Skeletal muscle satellite cell (primary cell): ENCODE results near the gene PGP. TPM values are rescaled to one million over a fixed set of nuclear protein-coding genes. Genes with fewer than 3 reads are reported as not detected.
"Not testable (repeated sequence)": the region's sequence is repeated elsewhere in the genome, so short reads cannot be mapped to it uniquely, and the experiment has no call there.

Source experiments
- H3K27me3 ChIP-seq: 2 replicates; pipeline ENCODE4 v1.7.0; 2013; ENCODE audit warnings: low read length; ENCODE audit not compliant: control insufficient read depth, insufficient read depth
- H3K36me3 ChIP-seq: 2 replicates; pipeline ENCODE4 v1.7.0; 2013; ENCODE audit warnings: mild to moderate bottlenecking, control low read depth, low read length; ENCODE audit not compliant: insufficient read depth
- H3K4me1 ChIP-seq: 2 replicates; pipeline ENCODE4 v1.7.0; 2013; ENCODE audit warnings: low read length; ENCODE audit not compliant: control insufficient read depth, insufficient read depth
- H3K4me2 ChIP-seq: 2 replicates; pipeline ENCODE4 v1.7.0; 2013; ENCODE audit warnings: mild to moderate bottlenecking, low read length
- H3K4me3 ChIP-seq: 2 replicates; pipeline ENCODE4 v1.7.0; 2013; ENCODE audit warnings: low read length
- H3K9ac ChIP-seq: 2 replicates; pipeline ENCODE4 v1.7.0; 2013; ENCODE audit warnings: mild to moderate bottlenecking, low read depth, low read length, moderate library complexity
- H3K9me3 ChIP-seq: replicated peaks from 2 replicates; pipeline ENCODE4 v1.7.0; 2013; ENCODE audit warnings: mild to moderate bottlenecking, control low read depth, low read length
- total RNA-seq: library from RNA; depleted of rRNA; stranded (reverse); fragments of >200 nt; gene quantifications from 2 replicates; pipeline ENCODE4 v1.2.3, GENCODE V29; 2012; rRNA removed

The PGP gene, protein sequence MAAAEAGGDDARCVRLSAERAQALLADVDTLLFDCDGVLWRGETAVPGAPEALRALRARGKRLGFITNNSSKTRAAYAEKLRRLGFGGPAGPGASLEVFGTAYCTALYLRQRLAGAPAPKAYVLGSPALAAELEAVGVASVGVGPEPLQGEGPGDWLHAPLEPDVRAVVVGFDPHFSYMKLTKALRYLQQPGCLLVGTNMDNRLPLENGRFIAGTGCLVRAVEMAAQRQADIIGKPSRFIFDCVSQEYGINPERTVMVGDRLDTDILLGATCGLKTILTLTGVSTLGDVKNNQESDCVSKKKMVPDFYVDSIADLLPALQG
- total RNA-seq = 9.4 and 23.2 TPM in 2 replicates

DNA sequence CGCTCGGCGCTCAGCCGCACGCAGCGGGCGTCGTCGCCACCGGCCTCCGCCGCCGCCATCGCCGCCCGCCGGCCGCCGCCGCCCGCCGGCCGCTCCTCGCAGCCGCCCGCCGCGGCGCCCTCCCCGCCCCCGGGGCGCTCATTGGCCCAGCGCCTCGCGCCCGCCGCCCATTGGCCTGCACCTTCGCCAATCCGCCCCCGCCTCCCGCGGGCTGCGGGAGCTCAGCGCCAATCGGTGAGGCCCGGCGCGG lies at the start of gene PGP:
Gene PGP (minus strand): TSS at position 122 of the 250 bp plus-strand sequence. CDS start 63 bp downstream, at position 59.
- Histone ChIP-seq H3K4me1 (peaks cover 19% of the 10 kb centered on the region), H3K4me3 (peak within 1 kb of the TSS; percentile 97), H3K27me3 (no peaks in the 10 kb centered on the region), H3K9ac (peak within 1 kb of the TSS; percentile 92), H3K36me3 (peaks cover 3% of the 10 kb centered on the region), H3K9me3 (no peaks in the 10 kb centered on the region), H3K4me2 (peak within 1 kb of the TSS; percentile 98)

- H3K4me3 ChIP-seq, H3K9me3 ChIP-seq, H3K27me3 ChIP-seq, H3K4me2 ChIP-seq, H3K9ac ChIP-seq: not testable (repeated sequence)
- Histone ChIP-seq H3K4me1 (peaks cover 24% of the 10 kb centered on the region), H3K36me3 (peaks cover 63% of the 10 kb centered on the region)
Measured at GRCh38 chr16:2263026-2263425, 48.4 kb upstream of the PGP start.

DNA sequence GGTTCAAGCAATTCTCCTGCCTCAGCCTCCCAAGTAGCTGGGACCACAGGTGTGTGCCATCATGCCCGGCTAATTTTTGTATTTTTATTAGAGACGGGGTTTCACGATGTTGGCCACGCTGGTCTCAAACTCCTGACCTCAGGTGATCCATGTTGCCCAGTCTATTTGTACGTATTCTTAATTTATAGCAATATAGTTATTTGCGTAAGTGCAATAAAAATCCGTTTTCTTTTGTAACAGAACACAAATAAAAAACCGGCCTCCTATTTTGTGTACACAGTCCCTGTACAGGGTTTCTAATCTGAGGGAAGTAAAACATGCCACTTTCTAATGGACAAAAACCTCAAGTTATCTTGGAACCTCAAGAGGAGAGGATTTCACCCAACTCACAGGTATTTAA lies 45.6 kb upstream of the PGP start:
- Histone ChIP-seq H3K4me3 (no peak overlapping the region), H3K36me3 (peaks cover 87% of the 10 kb centered on the region)

GRCh38 chr16:2258530-2258929 lies 43.9 kb upstream of the PGP start:
- H3K4me1 ChIP-seq = peaks cover 11% of the 10 kb centered on the region
- not testable (repeated sequence) for H3K4me3 ChIP-seq, H3K9me3 ChIP-seq, H3K9ac ChIP-seq, H3K4me2 ChIP-seq, H3K27me3 ChIP-seq
- peaks cover 81% of the 10 kb centered on the region for H3K36me3 ChIP-seq

More for the DNA sequence above, 45.6 kb upstream of the PGP start:
- no peaks in the 10 kb centered on the region for H3K9me3 ChIP-seq
- H3K9ac ChIP-seq = no peak overlapping the region
- H3K27me3 ChIP-seq = no peaks in the 10 kb centered on the region
- peaks cover 25% of the 10 kb centered on the region for H3K4me1 ChIP-seq
- H3K4me2 ChIP-seq = no peak overlapping the region

- no peaks in the 10 kb centered on the region for H3K27me3 ChIP-seq
- no peak overlapping the region for H3K4me2 ChIP-seq
- no peaks in the 10 kb centered on the region for H3K9me3 ChIP-seq
- H3K4me1 ChIP-seq = peaks cover 8% of the 10 kb centered on the region
- peaks cover 77% of the 10 kb centered on the region for H3K36me3 ChIP-seq
- H3K4me3 ChIP-seq = no peak overlapping the region
- H3K9ac ChIP-seq = no peak overlapping the region
Measured at GRCh38 chr16:2257726-2258125, 43.1 kb upstream of the PGP start.

DNA sequence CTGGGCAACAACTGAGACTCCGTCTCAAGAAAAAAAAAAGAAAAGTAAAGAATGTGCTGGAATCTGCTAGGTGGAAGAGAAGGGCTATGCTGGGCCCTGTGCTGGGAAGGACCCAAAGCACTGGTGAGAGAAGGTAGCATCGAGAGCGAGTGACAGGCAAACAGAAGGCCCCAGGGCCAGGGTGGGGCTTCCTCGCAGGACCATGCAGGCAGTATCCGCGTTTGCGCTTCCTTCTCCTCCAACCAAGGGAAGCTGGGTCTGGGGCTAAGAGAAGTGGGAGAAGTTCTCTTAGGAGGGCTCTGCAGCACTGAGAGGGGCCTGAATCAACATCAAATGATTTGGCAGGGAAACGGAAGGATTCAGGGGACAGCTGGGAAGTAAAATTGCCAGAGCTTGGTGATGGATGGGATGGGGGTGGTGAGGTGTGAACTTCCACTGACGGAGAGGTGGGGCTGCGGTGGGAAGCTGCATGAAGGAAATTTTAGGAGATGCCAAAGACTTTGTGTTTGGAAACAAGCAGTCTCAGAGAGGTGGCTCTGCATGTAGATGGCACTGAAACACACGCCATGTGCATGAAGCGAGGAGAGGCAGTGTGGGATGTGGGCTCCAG lies 42.0 kb upstream of the PGP start:
- Histone ChIP-seq H3K4me2 (no peak overlapping the region), H3K9ac (no peak overlapping the region), H3K36me3 (peaks cover 72% of the 10 kb centered on the region), H3K9me3 (no peaks in the 10 kb centered on the region), H3K4me3 (no peak overlapping the region), H3K27me3 (no peaks in the 10 kb centered on the region), H3K4me1 (peaks cover 14% of the 10 kb centered on the region)

DNA sequence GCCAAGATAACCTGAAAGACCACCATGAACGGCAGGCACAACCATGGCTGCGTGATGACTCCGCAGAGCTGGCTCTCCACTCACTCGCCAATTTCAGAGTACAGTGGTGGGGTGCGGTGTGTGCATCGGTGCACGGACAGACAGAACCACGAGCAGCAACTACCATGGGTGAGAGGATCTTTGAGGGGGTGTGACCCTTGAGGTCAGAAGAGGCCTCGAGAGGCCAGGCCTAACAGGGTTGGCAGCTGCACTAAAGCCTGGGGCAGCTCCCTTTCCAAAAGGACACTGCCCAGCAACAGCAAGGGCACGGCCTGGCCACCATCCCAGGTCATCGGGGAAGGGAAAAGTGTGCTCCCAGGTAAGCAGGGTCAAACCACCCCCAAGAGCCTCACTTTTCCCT lies 38.7 kb upstream of the PGP start:
- no peak overlapping the region for H3K4me2 ChIP-seq
- peaks cover 21% of the 10 kb centered on the region for H3K4me1 ChIP-seq
- no peak overlapping the region for H3K4me3 ChIP-seq
- no peaks in the 10 kb centered on the region for H3K27me3 ChIP-seq
- peaks cover 52% of the 10 kb centered on the region for H3K36me3 ChIP-seq
- no peaks in the 10 kb centered on the region for H3K9me3 ChIP-seq
- H3K9ac ChIP-seq = no peak overlapping the region

- peaks cover 21% of the 10 kb centered on the region for H3K4me1 ChIP-seq
- H3K36me3 ChIP-seq = peaks cover 47% of the 10 kb centered on the region
- H3K27me3 ChIP-seq = no peaks in the 10 kb centered on the region
- no peak overlapping the region for H3K4me3 ChIP-seq
- H3K9ac ChIP-seq = no peak overlapping the region
- no peaks in the 10 kb centered on the region for H3K9me3 ChIP-seq
- no peak overlapping the region for H3K4me2 ChIP-seq
Measured at GRCh38 chr16:2252806-2253148, 38.1 kb upstream of the PGP start.

- Histone ChIP-seq H3K27me3 (no peaks in the 10 kb centered on the region), H3K9ac (peak within 1 kb of the TSS; percentile 81), H3K9me3 (no peaks in the 10 kb centered on the region), H3K4me2 (peak within 1 kb of the TSS; percentile 75), H3K4me1 (peaks cover 19% of the 10 kb centered on the region), H3K4me3 (peak within 1 kb of the TSS; percentile 76), H3K36me3 (peaks cover 37% of the 10 kb centered on the region)
Measured at GRCh38 chr16:2251296-2252111, 36.9 kb upstream of the PGP start, which contains the start of gene ECI1. TSS of gene ECI1 (minus strand) at chr16:2251587. CDS start at chr16:2251566, 21 bp downstream.

- Histone ChIP-seq H3K4me1 (peaks cover 13% of the 10 kb centered on the region), H3K9me3 (no peaks in the 10 kb centered on the region), H3K9ac (peak overlapping the region; percentile 81), H3K27me3 (no peaks in the 10 kb centered on the region), H3K4me2 (peak overlapping the region; percentile 75), H3K4me3 (peak overlapping the region; percentile 76), H3K36me3 (peaks cover 37% of the 10 kb centered on the region)
Measured at GRCh38 chr16:2250652-2251295, 36.1 kb upstream of the PGP start.

GRCh38 chr16:2246301-2246885 lies 31.8 kb upstream of the PGP start:
- H3K9me3 ChIP-seq = no peaks in the 10 kb centered on the region
- H3K4me2 ChIP-seq = no peak overlapping the region
- peaks cover 6% of the 10 kb centered on the region for H3K4me1 ChIP-seq
- H3K9ac ChIP-seq = no peak overlapping the region
- peaks cover 47% of the 10 kb centered on the region for H3K36me3 ChIP-seq
- no peaks in the 10 kb centered on the region for H3K27me3 ChIP-seq
- no peak overlapping the region for H3K4me3 ChIP-seq
